ENCODE results near the gene ARFGAP1. TPM values are rescaled to one million over a fixed set of nuclear protein-coding genes. Genes with fewer than 3 reads are reported as not detected.

Gene ARFGAP1
- total RNA-seq, 4 donors from 2014 or later, result 70.7 to 75.7 (median 72.7) TPM

- intact Hi-C loops (cut with DNase I), result no loop called here
- H3K4me3 ChIP-seq (replicated peaks in 1 of 3), result no peak overlapping the region
- TF ChIP-seq, protein P1, sequence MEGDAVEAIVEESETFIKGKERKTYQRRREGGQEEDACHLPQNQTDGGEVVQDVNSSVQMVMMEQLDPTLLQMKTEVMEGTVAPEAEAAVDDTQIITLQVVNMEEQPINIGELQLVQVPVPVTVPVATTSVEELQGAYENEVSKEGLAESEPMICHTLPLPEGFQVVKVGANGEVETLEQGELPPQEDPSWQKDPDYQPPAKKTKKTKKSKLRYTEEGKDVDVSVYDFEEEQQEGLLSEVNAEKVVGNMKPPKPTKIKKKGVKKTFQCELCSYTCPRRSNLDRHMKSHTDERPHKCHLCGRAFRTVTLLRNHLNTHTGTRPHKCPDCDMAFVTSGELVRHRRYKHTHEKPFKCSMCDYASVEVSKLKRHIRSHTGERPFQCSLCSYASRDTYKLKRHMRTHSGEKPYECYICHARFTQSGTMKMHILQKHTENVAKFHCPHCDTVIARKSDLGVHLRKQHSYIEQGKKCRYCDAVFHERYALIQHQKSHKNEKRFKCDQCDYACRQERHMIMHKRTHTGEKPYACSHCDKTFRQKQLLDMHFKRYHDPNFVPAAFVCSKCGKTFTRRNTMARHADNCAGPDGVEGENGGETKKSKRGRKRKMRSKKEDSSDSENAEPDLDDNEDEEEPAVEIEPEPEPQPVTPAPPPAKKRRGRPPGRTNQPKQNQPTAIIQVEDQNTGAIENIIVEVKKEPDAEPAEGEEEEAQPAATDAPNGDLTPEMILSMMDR (IDR thresholded peaks at IDR 0.05), result no peak
- no peak for TF ChIP-seq POLR2A (IDR thresholded peaks at IDR 0.05)
- H3K4me1 ChIP-seq, result no peaks in the 10 kb centered on the region
- H3K9me3 ChIP-seq, result no peaks in the 10 kb centered on the region
- H3K27me3 ChIP-seq, result no peaks in the 10 kb centered on the region
- 84 to 87% methylated on average over 12 to 14 of the region's 14 CpGs for WGBS, 2 donors
- H3K36me3 ChIP-seq, result peaks cover 43 to 69% of the 10 kb centered on the region in 2 donors
- H3K27ac ChIP-seq, result no peak overlapping the region
- DNase-seq, result no peak
Measured at GRCh38 chr20:63284083-63284440, 11.4 kb downstream of the ARFGAP1 start.

GRCh38 chr20:63284544-63284949 is 11.9 kb downstream of the ARFGAP1 start:
- 88 to 93% methylated on average over 15 to 24 of the region's 25 CpGs for WGBS, 2 donors
- peak overlapping the region in 1 of 3 donors; percentile 17 for H3K27ac ChIP-seq

DNA sequence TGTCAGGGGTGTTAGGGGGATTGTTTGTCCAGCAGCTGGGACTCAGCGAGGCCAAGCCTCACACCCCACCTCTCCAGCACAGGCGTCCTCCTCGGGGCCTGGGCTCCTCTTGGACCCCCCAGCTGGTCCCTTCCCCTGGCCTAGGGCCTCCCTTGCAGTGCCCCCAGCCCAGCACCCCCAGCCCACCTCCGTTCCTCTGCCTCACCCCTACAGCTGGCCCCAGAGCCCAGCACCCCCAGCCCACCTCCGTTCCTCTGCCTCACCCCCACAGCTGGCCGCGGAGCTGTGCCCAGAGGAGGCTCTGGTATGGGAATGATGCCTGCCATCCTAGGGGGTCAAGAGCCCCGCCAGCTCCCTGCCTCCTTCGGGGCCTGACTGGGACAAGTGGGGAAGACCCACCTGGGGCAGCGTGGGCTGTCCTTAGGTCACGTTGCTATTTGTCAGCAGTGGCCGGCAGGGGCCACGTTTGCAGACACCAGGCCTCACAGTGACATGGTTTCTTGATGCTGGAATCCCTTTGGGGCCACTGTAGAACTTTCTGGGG is 12.4 kb downstream of the ARFGAP1 start:
- DNase-seq, result no peak
- Histone ChIP-seq H3K9me3 (no peaks in the 10 kb centered on the region), H3K27ac (peak overlapping the region in 1 of 3 donors; percentile 17), H3K36me3 (peaks cover 33 to 59% of the 10 kb centered on the region in 2 donors), H3K27me3 (no peaks in the 10 kb centered on the region), H3K4me1 (no peaks in the 10 kb centered on the region), H3K4me3 (replicated peaks in 1 of 3) (no peak overlapping the region)
- intact Hi-C loops (cut with DNase I), result no loop called here
- TF ChIP-seq, protein P1 (IDR thresholded peaks at IDR 0.05), result no peak
- no peak for TF ChIP-seq POLR2A (IDR thresholded peaks at IDR 0.05)
- 84 to 90% methylated on average over 10 to 13 of the region's 13 CpGs for WGBS, 2 donors

More at GRCh38 chr20:63284544-63284949, 11.9 kb downstream of the ARFGAP1 start:
- Histone ChIP-seq H3K4me3 (replicated peaks in 1 of 3) (no peak overlapping the region), H3K27me3 (no peaks in the 10 kb centered on the region), H3K4me1 (no peaks in the 10 kb centered on the region), H3K9me3 (no peaks in the 10 kb centered on the region), H3K36me3 (peaks cover 38 to 64% of the 10 kb centered on the region in 2 donors)
- no peak for TF ChIP-seq POLR2A (IDR thresholded peaks at IDR 0.05)
- TF ChIP-seq, protein P1 (IDR thresholded peaks at IDR 0.05), result no peak
- intact Hi-C loops (cut with DNase I), result no loop called here
- DNase-seq, result peak in 1 of 2 donors; percentile 39

DNA sequence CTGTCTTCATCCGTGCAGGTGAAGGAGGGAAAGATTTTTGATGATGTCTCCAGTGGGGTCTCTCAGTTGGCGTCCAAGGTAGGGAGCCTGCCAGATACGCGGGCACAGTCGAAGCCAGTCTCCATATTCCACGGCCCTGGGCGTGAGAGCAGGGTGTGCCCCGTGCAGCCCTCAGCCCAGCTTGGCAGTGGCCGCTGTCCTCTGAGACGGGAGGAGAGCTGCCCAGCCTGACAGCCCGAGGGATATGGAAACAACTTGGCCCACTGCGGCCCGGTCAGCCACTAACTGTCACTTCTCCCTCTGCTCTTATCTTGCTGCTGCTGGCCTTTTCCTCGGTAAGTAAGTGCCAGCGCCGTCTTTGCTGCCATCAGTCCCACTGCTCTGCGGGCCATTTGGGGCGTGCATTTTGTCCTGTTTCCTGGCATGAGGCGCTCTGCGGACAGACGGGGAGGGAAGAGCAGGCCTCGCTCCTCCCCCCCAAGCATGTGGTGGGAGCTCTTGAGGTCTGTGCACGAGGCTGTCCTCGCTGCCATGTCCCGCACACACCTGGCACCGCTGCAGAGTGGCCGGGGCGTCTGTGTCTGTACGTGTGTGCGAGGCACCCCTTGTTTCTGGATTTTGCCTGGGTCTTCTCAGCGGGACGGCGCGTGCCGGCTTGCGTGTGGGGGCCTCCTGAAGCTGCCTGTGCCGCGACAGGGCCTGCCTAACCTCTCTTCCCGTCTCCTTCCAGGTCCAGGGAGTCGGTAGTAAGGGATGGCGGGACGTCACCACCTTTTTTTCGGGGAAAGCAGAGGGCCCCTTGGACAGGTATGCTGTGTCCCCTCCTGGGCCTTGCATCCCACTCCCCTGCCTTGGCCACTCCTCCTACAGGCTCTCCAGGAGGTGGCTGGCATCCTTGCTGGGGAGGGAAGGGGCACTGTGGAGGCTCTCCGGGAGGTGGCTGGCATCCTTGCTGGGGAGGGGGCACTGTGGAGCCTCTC is 13.3 kb downstream of the ARFGAP1 start:
- DNase-seq, result no peak
- Histone ChIP-seq H3K27me3 (no peaks in the 10 kb centered on the region), H3K36me3 (peaks cover 28 to 50% of the 10 kb centered on the region in 2 donors), H3K9me3 (no peaks in the 10 kb centered on the region), H3K4me3 (replicated peaks in 1 of 3) (no peak overlapping the region), H3K4me1 (no peaks in the 10 kb centered on the region), H3K27ac (no peak overlapping the region)
- intact Hi-C loops (cut with DNase I), result no loop called here
- WGBS, 2 donors, result 93 to 95% methylated on average over 25 to 44 of the region's 44 CpGs
- TF ChIP-seq, protein P1 (IDR thresholded peaks at IDR 0.05), result no peak
- TF ChIP-seq POLR2A (IDR thresholded peaks at IDR 0.05), result no peak
